K562 (cell line): ENCODE measurements around the gene TP63. TPM values are rescaled to one million over a fixed set of nuclear protein-coding genes. Genes with fewer than 3 reads are reported as not detected.
"Not testable (repeated sequence)": the region's sequence is repeated elsewhere in the genome, so short reads cannot be mapped to it uniquely, and the experiment has no call there.

ENCODE experiments used
- ATAC-seq: fragments of 200-7000 bp; cut with Tn5 transposase; 3 replicates; pipeline ENCODE4 v1.9.1; 2020; ENCODE audit warnings: moderate library complexity
- BruUV-seq: library from RNA; stranded (reverse); fragments of 400-500 nt; replicated peaks from 2 replicates; lab custom pipeline; 2021; lab: Mats Ljungman, UMichigan
- CTCF ChIA-PET: fragments of 300-600 bp; formaldehyde crosslinking; extraction: SDS; loops from one replicate; lab custom pipeline; 2021; ENCODE audit warnings: low intra/inter-chr PET ratio; lab: Yijun Ruan, JAX
- POLR2A ChIA-PET: fragments of 300-600, 350-650 bp; sonication (Branson Sonifier 250); formaldehyde crosslinking; extraction: SDS; loops from one replicate; lab custom pipeline; 2021; ENCODE audit warnings: antibody characterized with exemption, inconsistent platforms; lab: Yijun Ruan, JAX
- DNase-seq, 4 experiments: peaks; one replicate each; pipeline versions ENCODE4 v3.0.0 to v3.0.0-alpha.2; 2011 to 2018; ENCODE audit warnings: low spot score in 3 of 4, mixed read lengths in 3 of 4; ENCODE audit errors: extremely low read depth in 1 of 4
- FAIRE-seq: peaks from 2 replicates; lab custom pipeline; 2011; peaks lifted over from hg19 to GRCh38; lab: Jason Lieb, UNC
- H2AFZ ChIP-seq: 2 replicates; pipeline ENCODE4 v1.6.0; 2011; ENCODE audit warnings: low read depth, low read length, control low read depth, inconsistent platforms
- H3K27ac ChIP-seq: fragments of 200-600 bp; 3 replicates; pipeline ENCODE4 v1.8.0; 2011; ENCODE audit warnings: low read depth, mild to moderate bottlenecking, control low read depth, inconsistent platforms, low read length, moderate library complexity, mixed read lengths; ENCODE audit errors: extremely low read depth
- H3K27me3 ChIP-seq, 2 experiments: fragments of 300-600 bp in 1 of 2; 2 replicates in 1 of 2; 3 replicates in 1 of 2; pipeline versions ENCODE4 v1.6.0 to v1.8.0; 2011; ENCODE audit warnings: inconsistent platforms in 2 of 2, low read length in 2 of 2, mild to moderate bottlenecking in 1 of 2, mixed read lengths in 1 of 2, moderate library complexity in 1 of 2; ENCODE audit not compliant: control insufficient read depth in 2 of 2, insufficient read depth in 2 of 2
- H3K36me3 ChIP-seq: fragments of 300-600 bp; 3 replicates; pipeline ENCODE4 v1.8.0; 2011; ENCODE audit warnings: mild to moderate bottlenecking, low read length, inconsistent platforms; ENCODE audit not compliant: control insufficient read depth, insufficient read depth
- H3K4me1 ChIP-seq, 2 experiments: fragments of 200-600 bp in 1 of 2; replicated peaks in 1 of 2; 2 replicates in 1 of 2; 3 replicates in 1 of 2; pipeline versions ENCODE4 v1.5.1 to v1.8.0; 2011; ENCODE audit warnings: inconsistent platforms in 2 of 2, low read length in 2 of 2, mild to moderate bottlenecking in 1 of 2, mixed read lengths in 1 of 2, moderate library complexity in 1 of 2; ENCODE audit not compliant: control insufficient read depth in 2 of 2, insufficient read depth in 2 of 2
- H3K4me2 ChIP-seq: 2 replicates; pipeline ENCODE4 v1.6.1; 2011; ENCODE audit warnings: low read length, control low read depth, inconsistent platforms, mixed read lengths; ENCODE audit not compliant: insufficient read depth
- H3K4me3 ChIP-seq: fragments of 200-600 bp; sonication (generic), shearing (Covaris generic); 2 replicates; pipeline ENCODE4 v1.5.1; 2016; ENCODE audit warnings: control low read depth, inconsistent platforms
- H3K79me2 ChIP-seq: fragments of 200-600 bp; 3 replicates; pipeline ENCODE4 v1.8.0; 2011; ENCODE audit warnings: low read length, inconsistent platforms; ENCODE audit not compliant: control insufficient read depth, insufficient read depth
- H3K9ac ChIP-seq, 2 experiments: 2 replicates each; pipeline versions ENCODE4 v1.6.0 to v1.6.1; 2011; ENCODE audit warnings: low read depth in 2 of 2, low read length in 2 of 2, control low read depth in 1 of 2, inconsistent platforms in 1 of 2, mild to moderate bottlenecking in 1 of 2, mixed read lengths in 1 of 2; ENCODE audit not compliant: insufficient read depth in 1 of 2
- H3K9me1 ChIP-seq: one replicate; pipeline ENCODE4 v1.6.0; 2011; ENCODE audit warnings: inconsistent platforms, mild to moderate bottlenecking, low read length, moderate library complexity; ENCODE audit not compliant: control insufficient read depth, insufficient read depth
- H3K9me3 ChIP-seq: replicated peaks from 2 replicates; pipeline ENCODE4 v1.5.1; 2011; ENCODE audit warnings: low read depth, low read length, inconsistent platforms; ENCODE audit not compliant: control insufficient read depth, insufficient read depth
- H4K20me1 ChIP-seq: replicated peaks from 2 replicates; pipeline ENCODE4 v1.6.1; 2011; ENCODE audit warnings: low read length, inconsistent platforms, mixed read lengths; ENCODE audit not compliant: control insufficient read depth, insufficient read depth
- ARID1B ChIP-seq: fragments of 450-650 bp; IDR thresholded peaks from 2 replicates; pipeline ENCODE4 v1.6.1; 2016; ENCODE audit warnings: antibody characterized with exemption, mild to moderate bottlenecking, inconsistent platforms
- DIDO1 ChIP-seq: fragments of 450-650 bp; IDR thresholded peaks from 2 replicates; pipeline ENCODE4 v1.6.1; 2016; ENCODE audit warnings: low read depth, missing biosample characterization, missing genetic modification characterization
- MCM5 ChIP-seq: fragments of 450-650 bp; IDR thresholded peaks from 2 replicates; pipeline ENCODE4 v1.6.1; 2016; ENCODE audit warnings: low read depth
- MCM7 ChIP-seq, 2 experiments: fragments of 450-650 bp; IDR thresholded peaks; 2 replicates each; pipeline ENCODE4 v1.6.1; 2016 to 2018
- MTA3 ChIP-seq: fragments of 450-650 bp; formaldehyde crosslinking; IDR thresholded peaks from 2 replicates; pipeline ENCODE4 v1.6.1; 2017; ENCODE audit warnings: mild to moderate bottlenecking, borderline replicate concordance
- SAP30 ChIP-seq: fragments of 200-600 bp; sonication (generic); IDR thresholded peaks from 2 replicates; pipeline ENCODE4 v1.6.1; 2012; ENCODE audit warnings: borderline replicate concordance, low read depth, mild to moderate bottlenecking, moderate library complexity, low read length, control low read depth, inconsistent platforms; ENCODE audit not compliant: insufficient read depth, poor library complexity, severe bottlenecking
- ZFP36 ChIP-seq: fragments of 150-350 bp; IDR thresholded peaks from 2 replicates; pipeline ENCODE4 v1.6.1; 2018; ENCODE audit warnings: low read length, low read depth; ENCODE audit not compliant: partially characterized antibody
- WGBS: fragments of 100-300 bp; shearing (Covaris generic); methylation state at CpG from one replicate; pipeline ENCODE4 v1.1.6; 2016; ENCODE audit warnings: low coverage, mixed read lengths; ENCODE audit not compliant: insufficient coverage; ENCODE audit errors: missing lambda C conversion rate; 5-methylcytosine and 5-hydroxymethylcytosine counted together
- in situ Hi-C: fragments of 300-500 bp; cut with MboI; formaldehyde crosslinking; loops from 4 replicates; pipeline ENCODE4 v1.15.0; 2018; ENCODE audit warnings: inconsistent platforms, mixed read lengths
- intact Hi-C: fragments of 100-400 bp; cut with micrococcal nuclease; formaldehyde crosslinking; loops from 2 replicates; pipeline ENCODE4 v1.14.2; 2022
- polyA plus RNA-seq, 8 experiments: library from polyadenylated mRNA; depleted of rRNA in 4 of 8; stranded (reverse) in 5 of 8; unstranded in 3 of 8; fragments of >200 nt; fragmentation: Nextera tagmentation in 2 of 8; fragmentation: Illumina TruSeq in 1 of 8; extraction: Ambion mirVana in 2 of 8; extraction: Trizol in 1 of 8; gene quantifications; 2 replicates each; pipeline versions ENCODE4 v1.2.1 to v1.2.3, GENCODE V29; 2011 to 2014; ENCODE audit warnings: inconsistent platforms in 1 of 8, missing spikeins in 1 of 8
- total RNA-seq, 7 experiments: library from RNA; depleted of rRNA in 6 of 7; stranded (reverse); fragments of >200 nt in 6 of 7; fragmentation: Illumina TruSeq in 2 of 7; extraction: Trizol in 2 of 7; gene quantifications; 2 replicates each; pipeline versions ENCODE4 v1.2.1 to v1.2.3, GENCODE V29; 2011 to 2021; ENCODE audit warnings: low replicate concordance in 1 of 7
- TF ChIP-seq, protein P1 (sequence below): fragments of 250-450 bp; sonication (Bioruptor Pico); IDR thresholded peaks from 2 replicates; pipeline ENCODE4 v1.9.0; 2021; ENCODE audit warnings: mild to moderate bottlenecking

TP63 gene
- total and polyA plus RNA-seq, 9 of the 15 experiments (the other 6 are each of a cell fraction or from before 2014, with no cell fraction given), result 0.32 to 1.4 (median 0.50) TPM

DNA sequence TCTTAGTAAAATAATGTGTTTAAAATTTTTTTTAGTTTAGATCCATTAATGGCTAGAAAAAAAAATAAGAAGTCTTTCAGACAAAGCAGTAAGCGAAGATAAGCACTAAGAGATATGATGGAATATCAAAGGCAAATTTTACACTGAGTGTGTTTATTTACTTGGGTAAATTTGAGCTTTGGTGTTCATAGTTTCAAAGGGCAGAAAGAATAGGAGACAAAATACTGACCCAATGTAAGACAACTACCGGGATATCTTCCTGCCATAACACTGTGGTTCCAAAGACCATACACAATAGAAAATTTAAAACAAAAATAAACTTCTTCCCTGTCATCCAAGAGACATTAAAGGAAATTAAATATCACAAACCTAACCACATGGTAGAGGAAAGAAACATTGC, 25.5 kb upstream of the TP63 start:
- FAIRE-seq (no peak), ATAC-seq (no peak)
- POLR2A ChIA-PET, result no interaction called here

DNA sequence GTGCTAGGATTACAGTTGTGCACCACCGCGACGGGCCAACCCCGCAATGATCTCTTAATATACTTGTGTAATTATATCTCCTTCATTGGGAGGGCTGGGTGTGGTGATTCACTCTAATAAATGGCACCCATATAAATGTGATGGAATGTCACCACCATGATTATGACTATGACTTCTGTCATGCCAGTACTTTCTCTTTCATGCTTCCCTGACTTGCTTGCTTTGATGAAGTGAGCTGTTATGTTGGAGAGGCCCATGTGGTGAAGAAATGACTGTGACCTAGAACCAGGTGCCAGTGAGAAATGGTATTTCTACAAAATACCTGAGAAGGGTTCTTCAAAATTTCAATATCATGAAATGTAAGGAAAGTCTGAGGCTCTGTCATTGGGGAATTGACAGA, 24.4 kb upstream of the TP63 start:
- H3K27me3 ChIP-seq, result no peaks in the 10 kb centered on the region
- no peak overlapping the region for H3K9ac ChIP-seq
- no peaks in the 10 kb centered on the region for H3K79me2 ChIP-seq
- 0 out of 2 replicates have a peak, but pooled peaks cover 2% of the 10 kb centered on the region for H3K9me3 ChIP-seq
- intact Hi-C loops, result no loop called here
- no peak overlapping the region for H3K4me2 ChIP-seq
- no peak for ATAC-seq
- FAIRE-seq, result no peak
- no peaks in the 10 kb centered on the region for H4K20me1 ChIP-seq
- WGBS, result 4% methylated on average over 4 of the region's 4 CpGs
- DNase-seq, result no peak
- TF ChIP-seq SAP30 (no peak), DIDO1 (no peak), ARID1B (no peak)
- TF ChIP-seq, protein P1, sequence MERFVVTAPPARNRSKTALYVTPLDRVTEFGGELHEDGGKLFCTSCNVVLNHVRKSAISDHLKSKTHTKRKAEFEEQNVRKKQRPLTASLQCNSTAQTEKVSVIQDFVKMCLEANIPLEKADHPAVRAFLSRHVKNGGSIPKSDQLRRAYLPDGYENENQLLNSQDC (CRISPR knock-in tag), result no peak
- H3K27ac ChIP-seq, result no peak overlapping the region
- no peaks in the 10 kb centered on the region for H3K9me1 ChIP-seq
- H3K4me1 ChIP-seq, result no peaks in the 10 kb centered on the region
- CTCF ChIA-PET, result no interaction called here
- no TSS peak for BruUV-seq
- in situ Hi-C loops, result no loop called here
- POLR2A ChIA-PET, result no interaction called here
- no peaks in the 10 kb centered on the region for H3K36me3 ChIP-seq
- H2AFZ ChIP-seq, result no peak overlapping the region
- no peak overlapping the region for H3K4me3 ChIP-seq

More for the DNA sequence above, 25.5 kb upstream of the TP63 start:
- no peaks in the 10 kb centered on the region for H3K9me1 ChIP-seq
- 5% methylated on average over 2 of the region's 2 CpGs for WGBS
- no peaks in the 10 kb centered on the region for H3K36me3 ChIP-seq
- no peaks in the 10 kb centered on the region for H3K79me2 ChIP-seq
- no peak overlapping the region for H3K4me3 ChIP-seq
- H3K4me1 ChIP-seq, result no peaks in the 10 kb centered on the region
- H2AFZ ChIP-seq, result no peak overlapping the region
- intact Hi-C loops (no loop called here), in situ Hi-C loops (no loop called here)
- no peak for DNase-seq
- H3K27ac ChIP-seq, result no peak overlapping the region
- H3K27me3 ChIP-seq, result no peaks in the 10 kb centered on the region
- no peak overlapping the region for H3K4me2 ChIP-seq
- H3K9ac ChIP-seq, result no peak overlapping the region
- CTCF ChIA-PET, result no interaction called here
- 0 out of 2 replicates have a peak, but pooled peaks cover 2% of the 10 kb centered on the region for H3K9me3 ChIP-seq
- no peaks in the 10 kb centered on the region for H4K20me1 ChIP-seq
- TF ChIP-seq ZFP36 (no peak), MTA3 (no peak), MCM7 (IDR thresholded peaks at IDR 0.05) (no peak), MCM5 (no peak)
- BruUV-seq, result no TSS peak

DNA sequence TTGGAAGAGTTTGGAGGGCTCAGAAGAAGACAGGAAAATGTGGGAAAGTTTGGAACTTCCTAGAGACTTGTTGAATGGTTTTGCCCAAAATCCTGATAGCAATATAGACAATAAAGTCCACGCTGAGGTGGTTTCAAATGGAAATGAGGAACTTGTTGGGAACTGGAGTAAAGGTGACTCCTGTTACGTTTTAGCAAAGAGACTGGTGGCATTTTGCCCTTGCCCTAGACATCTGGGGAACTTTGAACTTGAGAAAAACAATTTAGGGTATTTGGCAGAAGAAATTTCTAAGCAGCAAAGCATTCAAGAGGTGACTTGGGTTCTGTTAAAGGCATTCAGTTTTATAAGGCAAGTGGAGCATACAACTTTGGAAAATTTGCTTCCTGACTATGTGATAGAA, 18.5 kb upstream of the TP63 start:
- DNase-seq, H3K27me3 ChIP-seq, H3K4me3 ChIP-seq, ATAC-seq, in situ Hi-C loops, POLR2A ChIA-PET, FAIRE-seq, H3K4me1 ChIP-seq, H2AFZ ChIP-seq, intact Hi-C loops, H3K36me3 ChIP-seq, BruUV-seq, H3K9ac ChIP-seq, H3K79me2 ChIP-seq, H3K9me3 ChIP-seq, H4K20me1 ChIP-seq, CTCF ChIA-PET, H3K27ac ChIP-seq, H3K9me1 ChIP-seq, H3K4me2 ChIP-seq: not testable (repeated sequence)
- WGBS, result 0% methylated on average over 2 of the region's 2 CpGs
